Muscle of back (tissue), 13 donors: Measurements from ENCODE around the gene MAP9. TPM values are rescaled to one million over a fixed set of nuclear protein-coding genes. Genes with fewer than 3 reads are reported as not detected.
"Not testable (repeated sequence)": the region's sequence is repeated elsewhere in the genome, so short reads cannot be mapped to it uniquely, and the experiment has no call there.

Experiments
- DNase-seq, 3 donors: peaks; one replicate each; pipeline versions ENCODE4 v3.0.0 to v3.0.0-alpha.2; 2013
- long read RNA-seq, 9 donors: transcript quantifications; one replicate each; lab custom pipeline, GENCODE V29; 2026
- polyA plus RNA-seq, 10 donors: library from polyadenylated mRNA; unstranded; fragments of 120-200 nt; gene quantifications; one replicate each; pipeline ENCODE4 v1.2.1, GENCODE V29; 2013; ENCODE audit not compliant: insufficient read length in 10 of 10

Gene MAP9
- polyA plus RNA-seq: 1 to 10 TPM; 2.8 to 6.1 (median 4.7) TPM
- long read RNA-seq, donor 1: 0 reads
- long read RNA-seq, donor 2: 0 reads
- long read RNA-seq, donor 3: 0 reads
- long read RNA-seq, donor 4: 0 reads
- long read RNA-seq, donor 5: 0 reads
- long read RNA-seq, donor 6: 0 reads
- long read RNA-seq, donor 7, partial matches to known transcripts: 0 of 1 reads
- long read RNA-seq, donor 7, other reads (novel, unspliced or antisense): 0 of 1 reads
- long read RNA-seq, donor 8: 0 reads
- long read RNA-seq, donor 9: 0 reads

- peak; percentile 92 to 97 (median 95) for DNase-seq
Measured at GRCh38 chr4:155376387-155377268, at the start of gene MAP9. TSS of gene MAP9 (minus strand) at chr4:155376965. CDS start at chr4:155375850, 1,115 bp downstream.

- not testable (repeated sequence) for DNase-seq
Measured at GRCh38 chr4:155424778-155425177, 48.0 kb upstream of the MAP9 start.

GRCh38 chr4:155423671-155424070, 46.9 kb upstream of the MAP9 start:
- DNase-seq: no peak

GRCh38 chr4:155419266-155419665, 42.5 kb upstream of the MAP9 start:
- no peak for DNase-seq

- DNase-seq: no peak
Measured at GRCh38 chr4:155415662-155416061, 38.9 kb upstream of the MAP9 start.

- no peak for DNase-seq
Measured at GRCh38 chr4:155413451-155413850, 36.7 kb upstream of the MAP9 start.

GRCh38 chr4:155411546-155411945, 34.8 kb upstream of the MAP9 start:
- no peak for DNase-seq

GRCh38 chr4:155408796-155409195, 32.0 kb upstream of the MAP9 start:
- no peak for DNase-seq

- no peak for DNase-seq
Measured at GRCh38 chr4:155407480-155407879, 30.7 kb upstream of the MAP9 start.

GRCh38 chr4:155405059-155405458, 28.3 kb upstream of the MAP9 start:
- DNase-seq: no peak

GRCh38 chr4:155403886-155404285, 27.1 kb upstream of the MAP9 start:
- peak; percentile 26 to 66 (median 36) for DNase-seq

- no peak for DNase-seq
Measured at GRCh38 chr4:155402941-155403340, 26.2 kb upstream of the MAP9 start.

GRCh38 chr4:155400893-155401292, 24.1 kb upstream of the MAP9 start:
- DNase-seq: no peak

- DNase-seq: no peak
Measured at GRCh38 chr4:155399974-155400697, 23.4 kb upstream of the MAP9 start.

- peak in 1 of 3 donors; percentile 61 for DNase-seq
Measured at GRCh38 chr4:155392481-155393184, 15.9 kb upstream of the MAP9 start.

GRCh38 chr4:155391932-155392331, 15.2 kb upstream of the MAP9 start:
- DNase-seq: no peak

- no peak for DNase-seq
Measured at GRCh38 chr4:155388162-155388561, 11.4 kb upstream of the MAP9 start.

GRCh38 chr4:155383541-155383940, 6.8 kb upstream of the MAP9 start:
- no peak for DNase-seq

- peak in 2 of 3 donors; percentile 7 to 34 for DNase-seq
Measured at GRCh38 chr4:155377276-155377675, 511 bp upstream of the MAP9 start.

- peak in 2 of 3 donors; percentile 2 to 26 for DNase-seq
Measured at GRCh38 chr4:155371432-155372043, 5.2 kb downstream of the MAP9 start.

GRCh38 chr4:155367608-155368007, 9.2 kb downstream of the MAP9 start:
- no peak for DNase-seq
